ENCODE data around the gene TNFRSF14. TPM values are rescaled to one million over a fixed set of nuclear protein-coding genes. Genes with fewer than 3 reads are reported as not detected.

Gene TNFRSF14
- total and polyA plus RNA-seq, 2 of the 13 experiments (the other 11 are each of a cell fraction or from before 2014, with no cell fraction given): 11.9 to 49.9 TPM

- no peak for TF ChIP-seq NFATC3 (CRISPR knock-in tag; IDR thresholded peaks at IDR 0.05)
- TF ChIP-seq GFI1 (CRISPR knock-in tag; IDR thresholded peaks at IDR 0.05; ENCODE audit: borderline replicate concordance): peak; percentile 37; the same call in 1 of the 2 replicates
- 0 out of 2 replicates have a peak, but pooled peaks have one; percentile 21 for TF ChIP-seq ZNF160 (CRISPR knock-in tag; IDR thresholded peaks at IDR 0.05)
- peak; percentile 29; the same call in 1 of the 2 replicates for TF ChIP-seq THAP9 (CRISPR knock-in tag; IDR thresholded peaks at IDR 0.05; ENCODE audit: borderline replicate concordance)
- no peak for TF ChIP-seq SRSF1 (optimal IDR thresholded peaks at IDR 0.05; ENCODE audit: low read depth, low read length)
- no peak for TF ChIP-seq ZNF101 (CRISPR knock-in tag; IDR thresholded peaks at IDR 0.05; ENCODE audit: borderline replicate concordance, low read depth)
- no peak for TF ChIP-seq DMTF1 (CRISPR knock-in tag; IDR thresholded peaks at IDR 0.05)
- TF ChIP-seq ZMYM4 (CRISPR knock-in tag; IDR thresholded peaks at IDR 0.05): 0 out of 2 replicates have a peak, but pooled peaks have one; percentile 27
- no peak for TF ChIP-seq ZNF629 (CRISPR knock-in tag; conservative IDR thresholded peaks at IDR 0.05)
- TF ChIP-seq ZFP90 (CRISPR knock-in tag; IDR thresholded peaks at IDR 0.05; ENCODE audit: borderline replicate concordance): no peak
- no peak for TF ChIP-seq ZNF776 (CRISPR knock-in tag; IDR thresholded peaks at IDR 0.05)
- TF ChIP-seq MATR3 (CRISPR knock-in tag; IDR thresholded peaks at IDR 0.05): no peak
- no peak for TF ChIP-seq ONECUT2 (CRISPR knock-in tag; IDR thresholded peaks at IDR 0.05)
- no peak for TF ChIP-seq SYNCRIP (IDR thresholded peaks at IDR 0.05; ENCODE audit: insufficient read depth, low read depth, low read length)
- 0 out of 2 replicates have a peak, but pooled peaks have one; percentile 26 for TF ChIP-seq ZNF337 (CRISPR knock-in tag; IDR thresholded peaks at IDR 0.05; ENCODE audit: borderline replicate concordance, low read depth)
- TF ChIP-seq ZNF674 (CRISPR knock-in tag; IDR thresholded peaks at IDR 0.05; ENCODE audit: low read depth): no peak
- no peak for TF ChIP-seq DRAP1 (CRISPR knock-in tag; IDR thresholded peaks at IDR 0.05)
- no peak for TF ChIP-seq ZNF496 (CRISPR knock-in tag; IDR thresholded peaks at IDR 0.05; ENCODE audit: insufficient replicate concordance)
- TF ChIP-seq PHF8 (CRISPR knock-in tag; IDR thresholded peaks at IDR 0.05): no peak
- TF ChIP-seq IKZF5 (CRISPR knock-in tag; IDR thresholded peaks at IDR 0.05): no peak
- TF ChIP-seq ATRX (CRISPR knock-in tag; IDR thresholded peaks at IDR 0.05; ENCODE audit: borderline replicate concordance): no peak
- no peak for TF ChIP-seq ZNF460 (CRISPR knock-in tag; IDR thresholded peaks at IDR 0.05; ENCODE audit: borderline replicate concordance)
Observed at GRCh38 chr1:2571348-2571747, 15.2 kb downstream of the TNFRSF14 start (continued).

Measured in HepG2 (cell line).